Sigmoid colon (tissue), 4 donors: ENCODE data around the gene PRX.

Experiments used
- CTCF ChIP-seq, 4 experiments: fragments of 450-650 bp in 3 of 4; fragments of 200-600 bp in 1 of 4; IDR thresholded peaks; one replicate each; pipeline ENCODE4 v1.5.1; 2016 to 2019; ENCODE audit warnings: antibody characterized with exemption in 4 of 4, mild to moderate bottlenecking in 3 of 4, moderate library complexity in 2 of 4
- EP300 ChIP-seq, 4 donors: sonication (generic); formaldehyde crosslinking; IDR thresholded peaks; one replicate each; pipeline ENCODE4 v1.6.1; 2017; ENCODE audit warnings: antibody characterized with exemption in 4 of 4
- POLR2A ChIP-seq, 2 donors: fragments of 450-650 bp; IDR thresholded peaks; one replicate each; pipeline ENCODE4 v1.6.1; 2016; ENCODE audit warnings: antibody characterized with exemption in 2 of 2, mild to moderate bottlenecking in 2 of 2, moderate library complexity in 2 of 2
- POLR2AphosphoS5 ChIP-seq, 4 donors: sonication (generic); formaldehyde crosslinking; IDR thresholded peaks; one replicate each; pipeline ENCODE4 v1.6.1; 2017; ENCODE audit warnings: antibody characterized with exemption in 4 of 4

GRCh38 chr19:40425450-40426287 lies 12.5 kb upstream of the PRX start, which contains the start of gene SERTAD1:
- peak; percentile 94 to 98 for TF ChIP-seq POLR2A (IDR thresholded peaks at IDR 0.05)
- no peak for TF ChIP-seq EP300 (IDR thresholded peaks at IDR 0.05)
- TF ChIP-seq CTCF (IDR thresholded peaks at IDR 0.05) = peak; percentile 64 to 93 (median 88)
- peak; percentile 98 to 99 (median 99) for TF ChIP-seq POLR2AphosphoS5 (IDR thresholded peaks at IDR 0.05)
